Brain pericyte (primary cell): ENCODE results near the gene KCNN1.
"Not testable (repeated sequence)": the region's sequence is repeated elsewhere in the genome, so short reads cannot be mapped to it uniquely, and the experiment has no call there.

Experiments used
- DNase-seq: peaks from one replicate; pipeline ENCODE4 v3.0.0-alpha.2; 2012; ENCODE audit warnings: low read depth, low spot score

KCNN1 gene

DNA sequence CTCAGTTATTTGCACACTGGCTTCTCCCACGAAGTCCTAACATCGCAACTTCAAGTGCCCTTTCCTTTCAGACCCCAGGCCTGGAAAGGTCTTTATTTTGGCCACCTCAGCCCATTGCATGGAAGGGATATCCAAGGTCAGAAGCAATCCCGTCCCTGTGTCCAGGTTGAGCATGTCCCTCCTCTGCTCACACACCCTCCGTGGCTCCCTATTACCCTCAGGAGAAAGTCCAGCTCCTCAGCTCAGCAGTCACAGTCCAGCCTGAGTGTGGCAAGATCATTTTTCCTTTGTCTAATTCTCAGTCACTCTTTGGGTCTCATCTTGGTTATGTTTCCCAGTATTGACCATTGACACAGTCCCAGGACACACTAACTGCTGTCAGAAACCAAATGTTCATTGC is 60.2 kb downstream of the KCNN1 start:
- DNase-seq: no peak

DNA sequence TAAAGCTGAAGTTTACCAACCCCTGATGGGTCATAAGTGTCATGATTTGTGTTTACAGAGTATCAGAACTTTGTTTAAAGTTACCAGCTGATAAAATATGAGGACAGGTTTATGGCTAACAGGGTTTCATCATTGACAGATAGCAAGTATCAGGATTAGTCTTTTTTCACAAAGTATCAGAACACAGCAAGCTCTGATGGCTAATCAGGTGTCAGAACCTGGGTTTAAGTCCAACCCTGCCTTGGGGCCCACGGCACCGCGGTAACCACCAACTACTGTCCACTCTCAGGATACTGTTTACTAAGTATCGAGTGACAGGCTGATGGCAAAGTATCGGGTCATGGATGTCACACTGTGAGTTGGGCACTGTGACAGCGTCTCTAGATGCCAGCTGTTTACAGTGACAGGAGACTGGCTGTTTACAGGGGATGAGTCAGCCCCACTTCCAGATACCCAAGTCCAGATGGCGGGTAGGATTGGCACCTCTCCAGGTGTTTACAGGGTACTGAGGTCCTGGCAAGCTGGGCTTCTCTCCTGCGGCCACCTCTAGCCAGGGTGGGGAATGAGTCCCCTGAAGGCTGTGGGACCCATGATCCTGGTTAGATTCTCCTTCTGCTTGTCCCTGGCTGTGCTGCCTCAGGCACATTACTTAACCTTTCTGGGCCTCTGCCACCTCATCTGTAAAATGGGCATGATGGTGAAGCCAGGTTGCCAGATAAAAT is 62.9 kb downstream of the KCNN1 start:
- no peak for DNase-seq

DNA sequence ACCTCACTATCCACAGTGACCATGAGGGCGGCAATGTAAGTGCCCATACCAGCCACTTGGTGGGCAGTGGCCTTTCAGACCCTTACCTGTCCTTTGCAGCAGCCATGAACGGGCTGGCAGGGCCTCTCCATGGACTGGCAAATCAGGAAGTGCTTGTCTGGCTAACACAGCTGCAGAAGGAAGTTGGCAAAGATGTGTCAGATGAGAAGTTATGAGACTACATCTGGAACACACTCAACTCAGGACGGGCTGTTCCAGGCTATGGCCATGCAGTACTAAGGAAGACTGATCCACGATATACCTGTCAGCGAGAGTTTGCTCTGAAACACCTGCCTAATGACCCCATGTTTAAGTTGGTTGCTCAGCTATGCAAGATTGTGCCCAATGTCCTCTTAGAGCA is 64.5 kb downstream of the KCNN1 start:
- DNase-seq: not testable (repeated sequence)

DNA sequence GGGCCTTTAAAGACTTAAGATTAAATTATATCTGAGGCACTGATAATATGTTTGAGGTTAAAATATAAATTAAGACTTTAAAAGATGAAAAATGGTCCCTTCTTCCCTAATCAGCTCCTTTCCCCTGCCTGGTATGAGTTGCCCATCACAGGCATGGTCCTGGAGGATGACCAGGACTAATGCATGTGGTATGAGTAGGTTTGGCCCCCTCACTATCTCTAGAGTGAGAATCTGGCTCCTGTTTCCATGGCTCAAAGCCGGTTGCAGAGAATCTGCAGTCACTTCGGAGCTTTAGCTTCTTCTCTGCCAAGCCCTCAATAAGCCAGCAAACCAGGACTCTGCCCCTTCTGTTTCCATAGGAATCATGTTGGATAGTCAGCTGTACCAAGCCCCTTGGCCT is 65.2 kb downstream of the KCNN1 start:
- DNase-seq: not testable (repeated sequence)

DNA sequence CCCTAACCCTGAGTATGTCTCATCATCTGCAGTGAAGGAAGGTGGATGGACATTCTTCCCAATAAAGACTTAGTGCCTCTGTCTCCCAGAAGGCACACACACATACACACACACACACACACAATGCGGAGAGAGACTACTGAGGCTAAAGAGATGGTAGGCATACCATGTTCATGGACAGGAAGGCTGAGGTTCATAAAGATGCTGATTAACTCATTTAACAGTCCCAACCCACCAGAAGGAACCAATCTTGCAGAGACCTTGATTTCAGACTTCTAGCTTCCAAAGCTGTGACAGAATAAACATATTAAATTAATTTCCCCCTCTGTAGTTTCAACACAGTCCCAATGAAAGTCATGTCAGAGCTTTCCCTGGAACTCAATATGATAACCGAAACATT is 74.1 kb downstream of the KCNN1 start:
- no peak for DNase-seq

DNA sequence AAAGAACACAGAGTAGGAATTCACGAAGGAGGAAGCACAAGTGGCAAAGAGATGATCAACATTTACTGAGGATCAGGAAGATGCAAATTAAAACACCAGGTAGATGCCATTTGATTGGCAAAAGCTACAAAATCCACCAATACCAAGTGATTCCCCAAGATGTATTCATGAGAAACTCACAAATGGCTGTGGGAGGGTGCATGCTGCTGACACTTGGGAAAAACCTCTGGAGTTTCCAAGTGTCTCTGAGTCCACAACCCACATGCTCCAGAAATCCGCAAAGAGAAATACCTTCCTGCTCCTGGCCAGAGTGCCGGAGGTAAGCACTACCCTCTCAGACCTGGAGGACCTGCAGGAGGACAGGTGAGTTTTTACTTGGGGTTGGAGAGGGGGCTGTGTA is 76.8 kb downstream of the KCNN1 start:
- no peak for DNase-seq

DNA sequence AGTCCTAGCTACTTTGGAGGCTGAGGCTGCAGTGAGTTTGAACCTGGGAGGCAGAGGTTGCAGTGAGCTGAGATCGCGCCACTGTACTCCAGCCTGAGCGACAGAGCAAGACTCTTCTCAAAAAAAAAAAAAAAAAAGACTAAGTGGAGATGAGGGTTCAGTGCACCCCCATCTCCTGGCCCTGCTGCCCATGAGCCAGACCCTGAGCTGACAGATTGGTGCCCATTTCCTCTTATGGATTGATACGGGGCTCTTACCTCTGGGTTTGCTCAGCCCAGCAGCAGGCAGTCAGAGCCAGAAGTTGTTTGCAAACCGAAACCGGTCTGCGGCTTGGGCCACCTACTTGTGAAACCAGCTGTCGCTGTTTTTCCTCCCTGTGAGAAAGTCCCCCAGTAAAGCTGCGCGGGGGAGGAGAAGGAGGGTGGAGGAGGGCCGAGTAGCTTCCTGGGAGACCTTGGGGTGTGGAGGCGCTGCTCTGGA is 78.0 kb downstream of the KCNN1 start:
- DNase-seq: no peak

DNA sequence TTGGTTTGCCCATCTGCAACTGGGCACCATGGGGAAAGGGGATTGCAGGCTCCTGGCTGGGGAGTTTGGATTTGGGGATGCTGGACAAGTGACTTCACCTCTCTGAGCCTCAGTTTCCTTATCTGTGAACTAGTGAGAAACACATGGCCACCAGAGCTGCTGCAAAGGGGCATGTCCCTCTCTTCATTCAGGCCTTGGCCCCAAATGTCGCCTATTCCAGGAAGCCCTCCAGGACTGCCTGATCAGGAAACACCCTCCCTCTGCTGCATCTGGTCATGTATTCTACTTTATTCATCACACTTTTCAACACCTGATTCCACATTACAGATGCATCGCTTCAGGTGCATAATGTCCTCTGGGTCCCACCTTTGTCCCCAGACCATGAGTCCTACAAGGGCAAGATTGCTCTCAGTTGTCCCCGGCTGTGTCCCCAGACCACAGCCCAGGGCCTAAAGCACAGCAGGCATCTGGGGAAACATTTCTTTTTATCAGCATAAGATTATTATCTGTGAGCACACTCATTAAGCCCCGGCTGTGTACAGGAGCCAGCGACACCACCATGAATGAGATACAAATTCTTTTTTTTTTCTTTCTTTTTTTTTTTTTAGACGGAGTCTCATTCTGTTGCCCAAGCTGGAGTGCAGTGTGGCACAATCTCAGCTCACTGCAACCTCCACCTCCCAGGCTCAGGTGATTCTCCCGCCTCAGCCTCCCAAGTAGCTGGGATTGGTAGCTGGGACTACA is 78.6 kb downstream of the KCNN1 start:
- no peak for DNase-seq

DNA sequence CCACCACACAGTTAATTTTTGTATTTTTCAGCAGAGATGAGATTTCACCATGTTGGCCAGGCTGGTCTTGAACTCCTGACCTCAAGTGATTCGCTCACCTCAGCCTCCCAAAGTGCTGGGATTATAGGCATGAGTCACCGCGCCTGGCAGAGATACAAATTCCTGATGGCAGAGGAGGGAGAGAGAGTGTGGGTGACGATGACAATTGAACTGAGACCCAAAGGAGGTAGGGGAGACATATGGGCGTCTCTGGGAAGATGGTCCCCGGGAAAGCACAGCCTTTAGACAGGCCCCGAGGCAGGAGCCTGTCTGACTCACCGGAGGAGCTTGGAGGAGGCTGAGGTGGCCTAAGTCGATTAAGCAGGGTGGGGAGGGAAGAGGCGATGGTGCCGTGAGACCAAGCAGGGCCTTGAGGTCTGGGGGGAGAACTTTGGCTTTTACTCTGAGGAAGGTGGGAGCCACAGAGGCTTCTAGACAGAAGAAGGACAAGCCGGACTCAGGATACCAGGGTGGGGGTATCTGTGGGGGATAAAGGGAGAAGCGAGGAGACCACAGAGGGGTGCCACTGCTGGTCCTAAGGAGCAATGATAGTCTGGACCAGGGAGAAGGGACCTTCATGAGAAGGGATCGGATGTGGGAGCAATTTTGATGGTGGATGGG is 79.3 kb downstream of the KCNN1 start:
- no peak for DNase-seq

DNA sequence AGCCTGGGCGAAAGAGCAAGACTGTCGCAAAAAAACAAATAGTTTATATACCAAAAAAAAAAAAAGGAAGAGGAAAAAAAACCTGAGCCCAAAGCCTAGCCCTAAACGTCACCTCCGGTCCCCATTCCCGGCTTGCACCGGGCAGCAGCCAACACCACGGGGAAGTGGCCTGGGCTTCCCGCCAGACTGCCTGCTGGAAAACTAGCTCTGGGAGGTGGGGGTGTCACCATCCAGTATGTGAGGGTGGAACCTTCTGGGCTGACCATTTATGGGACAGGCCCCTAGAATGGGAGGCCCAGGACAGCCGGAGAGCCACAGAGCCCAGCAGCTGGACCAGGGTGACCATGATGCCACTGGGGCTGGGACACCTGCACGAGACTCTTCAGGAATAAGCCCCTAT is 82.5 kb downstream of the KCNN1 start:
- DNase-seq: peak; percentile 20
